Measurements from ENCODE around the gene WDR87. TPM values are rescaled to one million over a fixed set of nuclear protein-coding genes. Genes with fewer than 3 reads are reported as not detected.

Gene WDR87
- total RNA-seq = not detected
- long read RNA-seq = 0 reads

GRCh38 chr19:37905946-37906868 is at the start of gene WDR87:
WDR87 (minus strand) TSS chr19:37906594; CDS start chr19:37898239, 8,355 bp downstream.
- DNase-seq (peak; percentile 47 to 60 (median 51)), ATAC-seq (peak; percentile 4 to 31 (median 20))
- no peaks in the 10 kb centered on the region for H3K27me3 ChIP-seq
- TF ChIP-seq POLR2A (IDR thresholded peaks at IDR 0.05) (no peak), CTCF (IDR thresholded peaks at IDR 0.05) (no peak)
- intact Hi-C loops (cut with DNase I) = loop anchor here (10.0 kb wide), 2 partner anchors 169 to 189 kb away; no protein-coding TSS in a partner anchor
- H3K27ac ChIP-seq = peak within 1 kb of the TSS in 2 of 3 donors; percentile 32 to 41
- no peaks in the 10 kb centered on the region for H3K36me3 ChIP-seq
- H3K9me3 ChIP-seq = no peaks in the 10 kb centered on the region
- WGBS (ENCODE audit: insufficient coverage, low coverage, low lambda C conversion rate, missing lambda C conversion rate) = 10% methylated on average over 47 of the region's 63 CpGs
- H3K4me1 ChIP-seq = peaks cover 0 to 9% (median 3%) of the 10 kb centered on the region in 4 donors
- H3K4me3 ChIP-seq = peak within 1 kb of the TSS; percentile 92 to 97 (median 96)

DNA sequence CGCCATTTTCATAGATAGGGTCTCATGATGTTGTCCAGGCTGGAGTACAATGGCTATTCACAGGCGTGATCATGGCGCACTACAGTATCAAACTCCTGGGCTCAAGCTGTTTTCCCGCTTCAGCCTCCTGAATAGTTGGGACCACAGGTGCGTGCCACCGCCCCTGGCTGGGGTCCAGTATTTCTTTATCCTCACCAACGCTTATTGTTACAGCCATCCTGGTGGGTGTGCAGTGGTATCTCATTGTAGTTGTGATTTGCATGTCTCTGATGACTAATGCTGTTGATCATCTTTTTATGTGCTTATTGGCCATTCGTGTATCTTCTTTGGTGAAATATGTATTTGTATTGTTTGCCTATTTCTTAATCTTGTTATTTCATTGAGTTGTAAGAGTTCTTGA is 49.6 kb upstream of the WDR87 start:
- intact Hi-C loops (cut with DNase I) = no loop called here
- no peaks in the 10 kb centered on the region for H3K27me3 ChIP-seq
- ATAC-seq (no peak), DNase-seq (no peak)
- TF ChIP-seq POLR2A (IDR thresholded peaks at IDR 0.05) (no peak), CTCF (IDR thresholded peaks at IDR 0.05) (no peak)
- H3K4me3 ChIP-seq = no peak overlapping the region
- WGBS (ENCODE audit: insufficient coverage, low coverage, low lambda C conversion rate, missing lambda C conversion rate) = 98% methylated on average over 3 of the region's 8 CpGs
- H3K9me3 ChIP-seq = no peaks in the 10 kb centered on the region
- H3K36me3 ChIP-seq = no peaks in the 10 kb centered on the region
- H3K27ac ChIP-seq = no peak overlapping the region
- peaks cover 0 to 15% (median 0%) of the 10 kb centered on the region in 4 donors for H3K4me1 ChIP-seq

GRCh38 chr19:37954421-37954874 is 48.1 kb upstream of the WDR87 start:
- no peak overlapping the region for H3K27ac ChIP-seq
- H3K36me3 ChIP-seq = no peaks in the 10 kb centered on the region
- H3K9me3 ChIP-seq = no peaks in the 10 kb centered on the region
- 78% methylated on average over 8 of the region's 10 CpGs for WGBS (ENCODE audit: insufficient coverage, low coverage, low lambda C conversion rate, missing lambda C conversion rate)
- DNase-seq (no peak), ATAC-seq (no peak)
- H3K27me3 ChIP-seq = no peaks in the 10 kb centered on the region
- peaks cover 0 to 15% (median 0%) of the 10 kb centered on the region in 4 donors for H3K4me1 ChIP-seq
- no peak overlapping the region for H3K4me3 ChIP-seq
- intact Hi-C loops (cut with DNase I) = no loop called here
- TF ChIP-seq POLR2A (IDR thresholded peaks at IDR 0.05) (no peak), CTCF (IDR thresholded peaks at IDR 0.05) (no peak)

DNA sequence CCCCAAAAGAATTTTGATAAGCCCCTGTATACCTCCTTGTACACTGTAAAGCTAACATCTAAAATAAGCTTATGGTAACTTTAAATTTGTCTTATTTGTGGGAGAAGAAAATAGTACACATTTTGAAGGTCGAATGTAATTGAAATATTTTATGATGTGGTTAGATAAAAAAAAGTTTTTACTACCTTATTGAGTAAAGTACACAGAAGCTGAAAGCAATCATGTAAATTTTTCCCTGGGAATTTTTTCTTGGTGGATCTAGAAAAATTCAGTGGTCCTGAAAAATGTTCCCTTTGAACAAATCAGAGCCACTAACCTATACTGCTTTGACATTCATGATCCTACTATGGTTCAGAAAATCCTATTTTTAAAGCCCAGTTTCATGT is 47.5 kb upstream of the WDR87 start:
- H3K27ac ChIP-seq = no peak overlapping the region
- WGBS (ENCODE audit: insufficient coverage, low coverage, low lambda C conversion rate, missing lambda C conversion rate) = 43% methylated on average over 1 of the region's 1 CpG
- ATAC-seq = no peak

More for the DNA sequence above, 47.5 kb upstream of the WDR87 start:
- no peaks in the 10 kb centered on the region for H3K27me3 ChIP-seq
- H3K4me3 ChIP-seq = no peak overlapping the region
- H3K9me3 ChIP-seq = no peaks in the 10 kb centered on the region
- H3K4me1 ChIP-seq = peaks cover 0 to 15% (median 0%) of the 10 kb centered on the region in 4 donors
- no peak for DNase-seq
- no peaks in the 10 kb centered on the region for H3K36me3 ChIP-seq
- intact Hi-C loops (cut with DNase I) = no loop called here
- no peak for TF ChIP-seq CTCF (IDR thresholded peaks at IDR 0.05)
- no peak for TF ChIP-seq POLR2A (IDR thresholded peaks at IDR 0.05)
